GM18508 (cell line): Measurements from ENCODE around the gene COG4.
"Not testable (repeated sequence)": the region's sequence is repeated elsewhere in the genome, so short reads cannot be mapped to it uniquely, and the experiment has no call there.

Experiments used
- ATAC-seq: cut with Tn5 transposase; IDR thresholded peaks from one replicate; pipeline ENCODE4 v1.9.1; 2021; ENCODE audit warnings: moderate number of reproducible peaks; ENCODE audit not compliant: insufficient read depth, unreplicated experiment

Gene COG4

GRCh38 chr16:70523076-70523742, at the start of gene COG4:
Gene COG4, minus strand, starts transcription at chr16:70523554. Its CDS starts 11 bp downstream, at chr16:70523543.
- ATAC-seq: no peak

GRCh38 chr16:70572926-70573270, 49.5 kb upstream of the COG4 start:
- no peak for ATAC-seq

GRCh38 chr16:70572050-70572925, 48.9 kb upstream of the COG4 start:
- ATAC-seq: no peak

GRCh38 chr16:70571623-70572022, 48.3 kb upstream of the COG4 start:
- ATAC-seq: no peak

- ATAC-seq: no peak
Measured at GRCh38 chr16:70570967-70571570, 47.7 kb upstream of the COG4 start.

GRCh38 chr16:70569752-70570151, 46.4 kb upstream of the COG4 start:
- ATAC-seq: no peak

GRCh38 chr16:70568601-70569237, 45.4 kb upstream of the COG4 start:
- ATAC-seq: no peak

GRCh38 chr16:70565053-70565452, 41.7 kb upstream of the COG4 start:
- ATAC-seq: no peak

GRCh38 chr16:70563636-70564035, 40.3 kb upstream of the COG4 start:
- ATAC-seq: no peak

GRCh38 chr16:70561623-70562022, 38.3 kb upstream of the COG4 start:
- no peak for ATAC-seq

- no peak for ATAC-seq
Measured at GRCh38 chr16:70556063-70556462, 32.7 kb upstream of the COG4 start.

- no peak for ATAC-seq
Measured at GRCh38 chr16:70553645-70554044, 30.3 kb upstream of the COG4 start.

GRCh38 chr16:70552675-70553074, 29.3 kb upstream of the COG4 start:
- no peak for ATAC-seq

- ATAC-seq: no peak
Measured at GRCh38 chr16:70551788-70552187, 28.4 kb upstream of the COG4 start.

- no peak for ATAC-seq
Measured at GRCh38 chr16:70550082-70550481, 26.7 kb upstream of the COG4 start.

- no peak for ATAC-seq
Measured at GRCh38 chr16:70548936-70549335, 25.6 kb upstream of the COG4 start.

- no peak for ATAC-seq
Measured at GRCh38 chr16:70544548-70544947, 21.2 kb upstream of the COG4 start.

- no peak for ATAC-seq
Measured at GRCh38 chr16:70540994-70541393, 17.6 kb upstream of the COG4 start.

GRCh38 chr16:70534971-70535370, 11.6 kb upstream of the COG4 start:
- ATAC-seq: no peak

GRCh38 chr16:70529954-70530353, 6.6 kb upstream of the COG4 start:
- ATAC-seq: not testable (repeated sequence)
